Activated CD4-positive, alpha-beta T cell treated with anti-CD3 and anti-CD28 coated beads for 4 hours (primary cell): ENCODE results near the gene MVB12B.
A peak's percentile ranks its signal among the peaks of the same experiment; 100 is the strongest.
"Not testable (repeated sequence)": the region's sequence is repeated elsewhere in the genome, so short reads cannot be mapped to it uniquely, and the experiment has no call there.

Experiments
- DNase-seq, 2 donors: peaks; one replicate each; pipeline ENCODE4 v3.0.0-alpha.2; 2020

The MVB12B gene

GRCh38 chr9:126326228-126327005, at the start of gene MVB12B:
TSS of gene MVB12B (plus strand) at chr9:126326829. CDS start at chr9:126326930, 101 bp downstream.
- peak; percentile 18 to 36 for DNase-seq

- no peak for DNase-seq
Observed at GRCh38 chr9:126283799-126284465, 42.7 kb upstream of the MVB12B start.

GRCh38 chr9:126285652-126286051, 41.0 kb upstream of the MVB12B start:
- DNase-seq, result not testable (repeated sequence)

- no peak for DNase-seq
Observed at GRCh38 chr9:126287166-126287866, 39.3 kb upstream of the MVB12B start.

- DNase-seq, result no peak
Observed at GRCh38 chr9:126290871-126291270, 35.8 kb upstream of the MVB12B start.

GRCh38 chr9:126291925-126292324, 34.7 kb upstream of the MVB12B start:
- no peak for DNase-seq

- DNase-seq, result no peak
Observed at GRCh38 chr9:126292736-126293521, 33.7 kb upstream of the MVB12B start.

GRCh38 chr9:126293522-126293889, 33.1 kb upstream of the MVB12B start:
- no peak for DNase-seq

- no peak for DNase-seq
Observed at GRCh38 chr9:126294331-126295081, 32.1 kb upstream of the MVB12B start.

GRCh38 chr9:126295082-126295477, 31.5 kb upstream of the MVB12B start:
- no peak for DNase-seq

- DNase-seq, result no peak
Observed at GRCh38 chr9:126295516-126295915, 31.1 kb upstream of the MVB12B start.

GRCh38 chr9:126295936-126296600, 30.6 kb upstream of the MVB12B start:
- no peak for DNase-seq

GRCh38 chr9:126296687-126297086, 29.9 kb upstream of the MVB12B start:
- no peak for DNase-seq

- no peak for DNase-seq
Observed at GRCh38 chr9:126297661-126298060, 29.0 kb upstream of the MVB12B start.

- DNase-seq, result no peak
Observed at GRCh38 chr9:126298063-126298801, 28.4 kb upstream of the MVB12B start.

- no peak for DNase-seq
Observed at GRCh38 chr9:126299706-126300276, 26.8 kb upstream of the MVB12B start.

- no peak for DNase-seq
Observed at GRCh38 chr9:126301196-126301595, 25.4 kb upstream of the MVB12B start.

- DNase-seq, result peak; percentile 18 to 51
Observed at GRCh38 chr9:126301985-126302603, 24.5 kb upstream of the MVB12B start.

GRCh38 chr9:126302730-126303129, 23.9 kb upstream of the MVB12B start:
- DNase-seq, result no peak

GRCh38 chr9:126303488-126303887, 23.1 kb upstream of the MVB12B start:
- DNase-seq, result no peak
